Measurements from ENCODE around the gene EHBP1L1. TPM values are rescaled to one million over a fixed set of nuclear protein-coding genes. Genes with fewer than 3 reads are reported as not detected.

EHBP1L1 gene
- total RNA-seq, 2 donors from 2014 or later: 93.9 to 113 TPM

DNA sequence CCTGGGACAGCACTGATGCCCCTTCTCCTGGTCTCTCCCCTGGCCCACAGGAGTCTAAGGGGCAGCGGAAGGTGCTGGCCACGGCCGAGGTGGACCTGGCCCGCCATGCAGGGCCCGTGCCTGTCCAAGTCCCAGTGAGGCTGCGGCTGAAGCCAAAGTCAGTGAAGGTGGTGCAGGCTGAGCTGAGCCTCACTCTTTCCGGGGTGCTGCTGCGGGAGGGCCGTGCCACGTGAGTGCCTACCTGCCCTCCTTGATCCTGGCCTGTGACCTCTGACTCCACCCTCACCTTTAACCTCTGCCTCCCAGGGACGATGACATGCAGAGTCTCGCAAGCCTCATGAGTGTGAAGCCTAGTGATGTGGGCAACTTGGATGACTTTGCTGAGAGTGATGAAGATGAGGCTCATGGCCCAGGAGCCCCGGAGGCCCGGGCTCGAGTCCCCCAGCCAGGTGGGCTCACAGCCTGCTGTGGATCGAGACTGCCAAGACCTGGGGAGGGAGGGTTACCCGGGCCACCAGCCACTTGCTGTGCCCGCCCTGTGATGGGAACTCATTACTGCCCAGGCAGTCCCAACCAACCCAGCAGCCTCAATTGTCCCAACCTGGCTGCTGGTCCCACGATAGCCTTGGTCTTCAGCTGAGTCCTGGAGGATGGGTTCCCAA is 4.3 kb downstream of the EHBP1L1 start:
- DNase-seq (no peak), ATAC-seq (replicated peaks in 1 of 2) (no peak)
- Mint-ChIP-seq H3K36me3 (ENCODE audit: insufficient read depth in 2 of 2) (peaks cover 14 to 20% of the 10 kb centered on the region in 2 donors), H3K27ac (no peak overlapping the region), H3K27me3 (ENCODE audit: low read depth) (no peaks in the 10 kb centered on the region), H3K4me1 (ENCODE audit: low read depth) (peaks cover 17% of the 10 kb centered on the region), H3K9me3 (no peaks in the 10 kb centered on the region), H3K4me3 (no peak overlapping the region)

- Mint-ChIP-seq H3K27ac (peak overlapping the region; percentile 47), H3K36me3 (ENCODE audit: insufficient read depth in 2 of 2) (peaks cover 11 to 20% of the 10 kb centered on the region in 2 donors), H3K9me3 (no peaks in the 10 kb centered on the region), H3K4me3 (no peak overlapping the region), H3K27me3 (ENCODE audit: low read depth) (no peaks in the 10 kb centered on the region), H3K4me1 (ENCODE audit: low read depth) (peaks cover 12% of the 10 kb centered on the region)
- ATAC-seq (replicated peaks in 1 of 2): no peak
- DNase-seq: no peak
Observed at GRCh38 chr11:65580756-65581155, 4.9 kb downstream of the EHBP1L1 start.

- no peak overlapping the region for H3K4me3 Mint-ChIP-seq
Observed at GRCh38 chr11:65581928-65582327, 6.1 kb downstream of the EHBP1L1 start.

DNA sequence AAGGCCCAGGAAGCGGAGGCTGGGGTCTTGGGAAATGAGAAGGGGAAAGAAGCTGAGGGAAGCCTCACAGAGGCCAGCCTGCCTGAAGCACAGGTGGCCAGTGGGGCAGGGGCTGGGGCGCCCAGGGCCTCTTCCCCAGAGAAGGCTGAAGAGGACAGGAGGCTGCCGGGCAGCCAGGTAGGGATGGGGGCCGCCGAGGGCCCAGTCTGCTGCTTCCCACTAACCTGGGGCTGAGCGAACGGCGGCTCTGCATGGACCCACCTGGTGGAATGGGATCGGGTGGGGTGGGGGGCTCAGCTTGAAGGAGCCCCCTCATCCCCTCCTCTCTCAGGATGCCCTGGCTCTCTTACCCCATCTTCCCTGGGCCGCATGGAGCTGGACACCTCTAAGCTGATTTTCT is 7.7 kb downstream of the EHBP1L1 start:
- peaks cover 30% of the 10 kb centered on the region for H3K4me1 Mint-ChIP-seq (ENCODE audit: low read depth)
- DNase-seq (no peak), ATAC-seq (replicated peaks in 1 of 2) (no peak)
- H3K4me3 Mint-ChIP-seq: no peak overlapping the region
- no peaks in the 10 kb centered on the region for H3K27me3 Mint-ChIP-seq (ENCODE audit: low read depth)
- H3K27ac Mint-ChIP-seq: no peak overlapping the region
- H3K36me3 Mint-ChIP-seq (ENCODE audit: insufficient read depth in 2 of 2): peaks cover 7 to 21% of the 10 kb centered on the region in 2 donors
- H3K9me3 Mint-ChIP-seq: no peaks in the 10 kb centered on the region

More at GRCh38 chr11:65581928-65582327, 6.1 kb downstream of the EHBP1L1 start:
- peaks cover 24% of the 10 kb centered on the region for H3K4me1 Mint-ChIP-seq (ENCODE audit: low read depth)
- ATAC-seq (replicated peaks in 1 of 2) (no peak), DNase-seq (no peak)
- H3K27me3 Mint-ChIP-seq (ENCODE audit: low read depth): no peaks in the 10 kb centered on the region
- H3K36me3 Mint-ChIP-seq (ENCODE audit: insufficient read depth in 2 of 2): peaks cover 8 to 25% of the 10 kb centered on the region in 2 donors
- no peaks in the 10 kb centered on the region for H3K9me3 Mint-ChIP-seq
- peak overlapping the region; percentile 56 for H3K27ac Mint-ChIP-seq

- H3K36me3 Mint-ChIP-seq (ENCODE audit: insufficient read depth in 2 of 2): peaks cover 7 to 23% of the 10 kb centered on the region in 2 donors
Observed at GRCh38 chr11:65584106-65584505, 8.3 kb downstream of the EHBP1L1 start.

DNA sequence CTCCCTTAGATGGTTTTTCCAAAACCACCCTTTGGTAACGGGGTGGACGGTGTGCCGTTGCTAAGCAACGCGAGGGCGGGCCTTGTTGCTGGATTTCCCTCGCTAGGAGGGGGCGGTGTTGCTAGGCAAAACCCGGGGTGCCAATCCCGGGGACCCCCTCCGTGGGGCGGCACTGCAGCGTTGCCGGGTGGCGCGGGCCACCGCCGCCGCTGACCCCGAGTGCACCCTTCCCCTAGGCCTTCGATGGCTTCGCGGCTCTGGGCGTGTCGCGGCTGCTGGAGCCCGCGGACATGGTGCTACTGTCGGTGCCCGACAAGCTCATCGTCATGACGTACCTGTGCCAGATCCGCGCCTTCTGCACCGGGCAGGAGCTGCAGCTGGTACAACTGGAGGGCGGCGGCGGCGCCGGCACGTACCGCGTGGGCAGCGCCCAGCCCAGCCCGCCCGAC is 8.9 kb downstream of the EHBP1L1 start:
- no peak for ATAC-seq (replicated peaks in 1 of 2)
- Mint-ChIP-seq H3K36me3 (ENCODE audit: insufficient read depth in 2 of 2) (peaks cover 5 to 18% of the 10 kb centered on the region in 2 donors), H3K9me3 (no peaks in the 10 kb centered on the region), H3K27ac (no peak overlapping the region), H3K27me3 (ENCODE audit: low read depth) (no peaks in the 10 kb centered on the region), H3K4me1 (ENCODE audit: low read depth) (peaks cover 38% of the 10 kb centered on the region), H3K4me3 (no peak overlapping the region)
- no peak for DNase-seq

More at GRCh38 chr11:65584106-65584505, 8.3 kb downstream of the EHBP1L1 start:
- H3K4me3 Mint-ChIP-seq: no peak overlapping the region
- H3K27me3 Mint-ChIP-seq (ENCODE audit: low read depth): no peaks in the 10 kb centered on the region
- H3K4me1 Mint-ChIP-seq (ENCODE audit: low read depth): peaks cover 33% of the 10 kb centered on the region
- no peak overlapping the region for H3K27ac Mint-ChIP-seq
- H3K9me3 Mint-ChIP-seq: no peaks in the 10 kb centered on the region
- ATAC-seq (replicated peaks in 1 of 2) (no peak), DNase-seq (no peak)

- no peak for ATAC-seq (replicated peaks in 1 of 2)
- peak overlapping the region; percentile 27 to 42 for H3K4me3 Mint-ChIP-seq
- no peaks in the 10 kb centered on the region for H3K27me3 Mint-ChIP-seq (ENCODE audit: low read depth)
- H3K9me3 Mint-ChIP-seq: no peaks in the 10 kb centered on the region
- DNase-seq: no peak
- peaks cover 5 to 14% of the 10 kb centered on the region in 2 donors for H3K36me3 Mint-ChIP-seq (ENCODE audit: insufficient read depth in 2 of 2)
- H3K4me1 Mint-ChIP-seq (ENCODE audit: low read depth): peaks cover 41% of the 10 kb centered on the region
- peak overlapping the region; percentile 62 for H3K27ac Mint-ChIP-seq
Observed at GRCh38 chr11:65585396-65586246, 9.8 kb downstream of the EHBP1L1 start.

- H3K9me3 Mint-ChIP-seq: no peaks in the 10 kb centered on the region
- H3K27me3 Mint-ChIP-seq (ENCODE audit: low read depth): no peaks in the 10 kb centered on the region
- ATAC-seq (replicated peaks in 1 of 2) (no peak), DNase-seq (no peak)
- H3K4me1 Mint-ChIP-seq (ENCODE audit: low read depth): peaks cover 41% of the 10 kb centered on the region
- H3K36me3 Mint-ChIP-seq (ENCODE audit: insufficient read depth in 2 of 2): peaks cover 3 to 16% of the 10 kb centered on the region in 2 donors
- peak overlapping the region; percentile 27 to 42 for H3K4me3 Mint-ChIP-seq
- peak overlapping the region; percentile 62 for H3K27ac Mint-ChIP-seq
Observed at GRCh38 chr11:65586247-65586630, 10.4 kb downstream of the EHBP1L1 start.

- H3K4me3 Mint-ChIP-seq: peak overlapping the region; percentile 27 to 42
- peak overlapping the region; percentile 62 for H3K27ac Mint-ChIP-seq
- no peak for ATAC-seq (replicated peaks in 1 of 2)
- DNase-seq: no peak
- no peaks in the 10 kb centered on the region for H3K27me3 Mint-ChIP-seq (ENCODE audit: low read depth)
- peaks cover 3 to 16% of the 10 kb centered on the region in 2 donors for H3K36me3 Mint-ChIP-seq (ENCODE audit: insufficient read depth in 2 of 2)
- no peaks in the 10 kb centered on the region for H3K9me3 Mint-ChIP-seq
- H3K4me1 Mint-ChIP-seq (ENCODE audit: low read depth): peaks cover 41% of the 10 kb centered on the region
Observed at GRCh38 chr11:65586676-65587075, 10.8 kb downstream of the EHBP1L1 start.

GRCh38 chr11:65588199-65589054 is 12.6 kb downstream of the EHBP1L1 start:
- ATAC-seq (replicated peaks in 1 of 2): peak; percentile 88
- DNase-seq: peak; percentile 86 to 90
- Mint-ChIP-seq H3K27me3 (ENCODE audit: low read depth) (no peaks in the 10 kb centered on the region), H3K9me3 (no peaks in the 10 kb centered on the region), H3K4me3 (peak overlapping the region; percentile 85 to 87), H3K27ac (peak overlapping the region; percentile 28), H3K36me3 (ENCODE audit: insufficient read depth in 2 of 2) (peaks cover 3 to 12% of the 10 kb centered on the region in 2 donors), H3K4me1 (ENCODE audit: low read depth) (peaks cover 41% of the 10 kb centered on the region)

GRCh38 chr11:65589444-65590239 is 13.8 kb downstream of the EHBP1L1 start:
- Mint-ChIP-seq H3K4me3 (peak overlapping the region; percentile 85 to 87), H3K9me3 (no peaks in the 10 kb centered on the region), H3K27me3 (ENCODE audit: low read depth) (no peaks in the 10 kb centered on the region), H3K27ac (peak overlapping the region; percentile 46), H3K4me1 (ENCODE audit: low read depth) (peaks cover 41% of the 10 kb centered on the region), H3K36me3 (ENCODE audit: insufficient read depth in 2 of 2) (peaks cover 0 to 12% of the 10 kb centered on the region in 2 donors)
- ATAC-seq (replicated peaks in 1 of 2) (peak; percentile 54 to 55), DNase-seq (peak; percentile 69 to 78)

GRCh38 chr11:65590240-65590738 is 14.4 kb downstream of the EHBP1L1 start:
- Mint-ChIP-seq H3K9me3 (no peaks in the 10 kb centered on the region), H3K36me3 (ENCODE audit: insufficient read depth in 2 of 2) (peaks cover 0 to 12% of the 10 kb centered on the region in 2 donors), H3K4me3 (peak overlapping the region in 1 of 2 donors; percentile 23), H3K4me1 (ENCODE audit: low read depth) (peaks cover 47% of the 10 kb centered on the region), H3K27ac (no peak overlapping the region), H3K27me3 (ENCODE audit: low read depth) (no peaks in the 10 kb centered on the region)
- DNase-seq: no peak
- ATAC-seq (replicated peaks in 1 of 2): no peak
